Activated CD8-positive, alpha-beta T cell treated with anti-CD3 and anti-CD28 coated beads for 36 hours (primary cell): ENCODE results near the gene DLG5. TPM values are rescaled to one million over a fixed set of nuclear protein-coding genes. Genes with fewer than 3 reads are reported as not detected.

Source experiments
- ATAC-seq: fragments of 200-7000 bp; cut with Tn5 transposase; one replicate; pipeline ENCODE4 v1.10.0; 2021; ENCODE audit warnings: mild to moderate bottlenecking, moderate library complexity
- CTCF ChIA-PET: fragments of 350-600 bp; sonication (Branson Sonifier 250); formaldehyde crosslinking; loops from one replicate; lab custom pipeline; 2021; ENCODE audit warnings: antibody characterized with exemption; lab: Charles Lee
- POLR2A ChIA-PET: fragments of 350-600 bp; sonication (Branson Sonifier 250); formaldehyde crosslinking; loops from one replicate; lab custom pipeline; 2021; ENCODE audit warnings: antibody characterized with exemption; lab: Charles Lee
- DNase-seq: peaks from one replicate; pipeline ENCODE4 v3.0.0-alpha.2; 2020
- H3K27ac Mint-ChIP-seq: one replicate; pipeline ENCODE4 v1.8.0; 2021; ENCODE audit warnings: mild to moderate bottlenecking, mixed read lengths
- H3K27me3 Mint-ChIP-seq: one replicate; pipeline ENCODE4 v1.8.0; 2021; ENCODE audit warnings: mixed read lengths
- H3K36me3 Mint-ChIP-seq: one replicate; pipeline ENCODE4 v1.8.0; 2021; ENCODE audit warnings: low read depth, mixed read lengths
- H3K4me1 Mint-ChIP-seq: one replicate; pipeline ENCODE4 v1.8.0; 2021; ENCODE audit warnings: low read depth, mixed read lengths
- H3K4me3 Mint-ChIP-seq: one replicate; pipeline ENCODE4 v1.8.0; 2021; ENCODE audit warnings: mild to moderate bottlenecking, moderate library complexity, mixed read lengths
- H3K9me3 Mint-ChIP-seq: one replicate; pipeline ENCODE4 v1.8.0; 2021; ENCODE audit warnings: mixed read lengths
- intact Hi-C: fragments of 100-400 bp; cut with micrococcal nuclease; formaldehyde crosslinking; loops from one replicate; pipeline ENCODE4 v1.10.0; 2022
- total RNA-seq, 2 experiments: library from RNA; stranded (reverse); gene quantifications; one replicate each; pipeline ENCODE4 v1.2.3, GENCODE V29; 2021
- TF ChIP-seq, protein P1 (sequence below): fragments of 200-600 bp; IDR thresholded peaks from one replicate; pipeline ENCODE4 v1.8.0; 2022; ENCODE audit warnings: antibody characterized with exemption, mild to moderate bottlenecking

DLG5 gene
- total RNA-seq, 2 experiments from 2014 or later: 2.7 to 4.8 TPM

DNA sequence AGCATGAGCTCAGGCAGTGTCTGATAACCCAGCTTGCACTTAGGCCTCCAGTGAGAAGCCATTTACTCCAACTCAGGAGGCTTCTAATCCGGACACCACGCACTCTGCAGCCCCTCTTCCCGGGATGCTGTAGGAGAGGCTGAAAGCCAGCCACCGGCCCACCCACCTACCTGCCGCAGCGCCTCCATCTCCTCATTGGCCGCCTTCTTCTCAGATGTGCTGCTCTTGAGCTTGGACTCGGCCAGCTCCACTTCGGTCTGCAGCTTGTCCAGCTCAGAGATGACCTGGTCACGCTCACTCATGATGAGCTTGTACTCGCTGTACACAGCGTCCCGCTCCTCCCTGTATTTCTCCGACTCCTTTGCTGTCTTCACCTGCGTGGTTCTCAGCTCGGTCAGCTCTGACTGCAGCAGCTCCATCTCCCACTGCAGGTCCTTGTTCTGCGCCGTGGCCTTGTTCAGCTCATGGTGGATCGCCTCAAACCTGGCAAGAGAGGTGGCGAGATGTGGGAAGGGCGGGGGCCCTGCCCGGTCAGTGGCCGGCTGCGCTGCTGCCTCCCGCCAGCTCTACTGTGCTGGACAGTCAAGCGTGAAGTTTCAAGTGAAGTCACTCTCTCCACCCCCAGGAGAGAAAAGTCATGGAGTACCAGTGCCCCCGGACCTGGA is 84.7 kb downstream of the DLG5 start:
- ChIA-PET CTCF (interaction anchor here (1.4 to 1.7 kb wide), 2 partner anchors 125 to 130 kb away, joined by 5 read pairs; no protein-coding TSS in a partner anchor), POLR2A (interaction anchor here (0.5 kb wide), 1 partner anchor 115 kb away, joined by 3 read pairs; no protein-coding TSS in a partner anchor)
- Mint-ChIP-seq H3K27me3 (no peaks in the 10 kb centered on the region), H3K27ac (no peak overlapping the region), H3K36me3 (no peaks in the 10 kb centered on the region), H3K4me1 (no peaks in the 10 kb centered on the region), H3K9me3 (no peaks in the 10 kb centered on the region), H3K4me3 (no peak overlapping the region)
- no peak for ATAC-seq
- no peak for DNase-seq
- intact Hi-C loops: loop anchor here (10.0 kb wide), 1 partner anchor 143 kb away; no protein-coding TSS in a partner anchor
- TF ChIP-seq, protein P1, sequence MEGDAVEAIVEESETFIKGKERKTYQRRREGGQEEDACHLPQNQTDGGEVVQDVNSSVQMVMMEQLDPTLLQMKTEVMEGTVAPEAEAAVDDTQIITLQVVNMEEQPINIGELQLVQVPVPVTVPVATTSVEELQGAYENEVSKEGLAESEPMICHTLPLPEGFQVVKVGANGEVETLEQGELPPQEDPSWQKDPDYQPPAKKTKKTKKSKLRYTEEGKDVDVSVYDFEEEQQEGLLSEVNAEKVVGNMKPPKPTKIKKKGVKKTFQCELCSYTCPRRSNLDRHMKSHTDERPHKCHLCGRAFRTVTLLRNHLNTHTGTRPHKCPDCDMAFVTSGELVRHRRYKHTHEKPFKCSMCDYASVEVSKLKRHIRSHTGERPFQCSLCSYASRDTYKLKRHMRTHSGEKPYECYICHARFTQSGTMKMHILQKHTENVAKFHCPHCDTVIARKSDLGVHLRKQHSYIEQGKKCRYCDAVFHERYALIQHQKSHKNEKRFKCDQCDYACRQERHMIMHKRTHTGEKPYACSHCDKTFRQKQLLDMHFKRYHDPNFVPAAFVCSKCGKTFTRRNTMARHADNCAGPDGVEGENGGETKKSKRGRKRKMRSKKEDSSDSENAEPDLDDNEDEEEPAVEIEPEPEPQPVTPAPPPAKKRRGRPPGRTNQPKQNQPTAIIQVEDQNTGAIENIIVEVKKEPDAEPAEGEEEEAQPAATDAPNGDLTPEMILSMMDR: no peak

GRCh38 chr10:77840636-77841035 is 85.9 kb downstream of the DLG5 start:
- TF ChIP-seq, protein P1: no peak
- Mint-ChIP-seq H3K4me1 (peaks cover 6% of the 10 kb centered on the region), H3K27ac (no peak overlapping the region), H3K36me3 (no peaks in the 10 kb centered on the region), H3K9me3 (no peaks in the 10 kb centered on the region), H3K4me3 (no peak overlapping the region), H3K27me3 (no peaks in the 10 kb centered on the region)
- DNase-seq: no peak
- CTCF ChIA-PET: interaction anchor here (1.2 to 1.7 kb wide), 3 partner anchors 122 to 129 kb away, joined by 4 to 5 read pairs (median 5); no protein-coding TSS in a partner anchor
- intact Hi-C loops: loop anchor here (10.0 kb wide), 1 partner anchor 144 kb away; no protein-coding TSS in a partner anchor
- POLR2A ChIA-PET: no interaction called here
- ATAC-seq: no peak

GRCh38 chr10:77837925-77838595 is 88.5 kb downstream of the DLG5 start:
- H3K27ac Mint-ChIP-seq: no peak overlapping the region
- no peak overlapping the region for H3K4me3 Mint-ChIP-seq
- ChIA-PET CTCF (interaction anchor here (0.6 to 3.8 kb wide), 7 partner anchors 9 to 136 kb away, joined by 3 to 24 read pairs (median 4); no protein-coding TSS in a partner anchor), POLR2A (no interaction called here)
- TF ChIP-seq, protein P1: no peak
- H3K27me3 Mint-ChIP-seq: no peaks in the 10 kb centered on the region
- H3K4me1 Mint-ChIP-seq: peaks cover 6% of the 10 kb centered on the region
- no peaks in the 10 kb centered on the region for H3K36me3 Mint-ChIP-seq
- no peaks in the 10 kb centered on the region for H3K9me3 Mint-ChIP-seq
- ATAC-seq (no peak), DNase-seq (no peak)
- intact Hi-C loops: loop anchor here (5.0 kb wide), 1 partner anchor 121 kb away; no protein-coding TSS in a partner anchor

DNA sequence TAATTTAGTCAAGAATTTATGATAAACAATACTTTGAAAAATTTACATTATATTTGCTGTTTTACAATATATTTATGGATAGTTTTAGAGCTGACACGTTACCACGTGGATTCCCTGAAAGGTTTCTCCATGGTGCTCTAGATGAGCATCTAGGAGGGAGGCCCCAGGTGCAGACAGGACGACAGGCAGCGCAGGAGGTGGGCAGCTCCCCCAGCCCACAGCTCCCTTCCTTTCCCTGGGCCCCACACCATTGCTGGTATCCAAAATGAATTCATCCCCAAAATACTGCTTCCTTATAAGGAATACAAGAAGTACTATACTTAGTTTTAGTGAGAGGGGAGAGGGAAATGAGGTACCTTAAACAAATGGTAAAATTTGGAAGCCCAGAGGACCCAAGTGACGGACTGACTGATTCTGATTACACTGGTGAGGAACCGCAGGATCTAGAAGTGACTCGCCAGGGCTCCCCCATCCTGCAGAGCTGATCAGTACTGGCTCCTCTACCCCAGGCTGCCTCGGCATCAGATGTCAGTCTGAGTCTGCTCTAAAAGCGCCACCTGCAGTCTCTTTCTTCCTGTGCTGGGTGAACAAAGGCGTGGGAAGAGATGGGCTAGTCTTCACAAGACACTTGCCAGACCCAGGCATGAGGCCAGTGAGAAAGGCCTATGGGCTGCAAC is 89.2 kb downstream of the DLG5 start:
- TF ChIP-seq, protein P1: peak; percentile 33
- DNase-seq: peak; percentile 89
- H3K9me3 Mint-ChIP-seq: no peaks in the 10 kb centered on the region
- no peaks in the 10 kb centered on the region for H3K36me3 Mint-ChIP-seq
- ATAC-seq: peak; percentile 91
- intact Hi-C loops: loop anchor here (5.0 kb wide), 1 partner anchor 120 kb away; no protein-coding TSS in a partner anchor
- H3K27me3 Mint-ChIP-seq: no peaks in the 10 kb centered on the region
- CTCF ChIA-PET: interaction anchor here (0.6 to 3.8 kb wide), 7 partner anchors 15 to 126 kb away, joined by 3 to 24 read pairs (median 6); no protein-coding TSS in a partner anchor
- POLR2A ChIA-PET: interaction anchor here (1.5 kb wide), 1 partner anchor 196 kb away, joined by 3 read pairs; the partner anchor contains the start of gene RPS24
- H3K27ac Mint-ChIP-seq: no peak overlapping the region
- H3K4me1 Mint-ChIP-seq: peaks cover 6% of the 10 kb centered on the region
- H3K4me3 Mint-ChIP-seq: no peak overlapping the region
